ENCODE results near the gene ANAPC10. TPM values are rescaled to one million over a fixed set of nuclear protein-coding genes. Genes with fewer than 3 reads are reported as not detected.

ANAPC10 gene
- total RNA-seq, 1 experiment from 2014 or later = 27.2 TPM

GRCh38 chr4:145132511-145133098 lies 34.6 kb upstream of the ANAPC10 start:
- H3K9me3 ChIP-seq (ENCODE audit: control insufficient read depth in 1 of 2, insufficient read depth in 1 of 2, low read depth in 1 of 2, low read length in 2 of 2) = no peaks in the 10 kb centered on the region
- ChIA-PET CTCF (interaction anchor here (0.9 kb wide), 1 partner anchor 28 kb away, joined by 3 read pairs; no protein-coding TSS in a partner anchor), RAD21 (ENCODE audit: low non-redundant PET in 1 of 2, low total read pairs in 2 of 2, uncharacterized antibody in 2 of 2, unreplicated experiment in 2 of 2) (no interaction called here), POLR2A (no interaction called here)
- H4K20me1 ChIP-seq (ENCODE audit: insufficient read depth) = peaks cover 10% of the 10 kb centered on the region; the same call in 1 of the 2 replicates
- H3K79me2 ChIP-seq (ENCODE audit: insufficient read depth, low read length) = peaks cover 15% of the 10 kb centered on the region; the same call in 1 of the 2 replicates
- BruUV-seq (replicated peaks) = no TSS peak
- H2AFZ ChIP-seq (ENCODE audit: low read depth, low read length, poor library complexity, severe bottlenecking) = no peak overlapping the region
- no peak overlapping the region for H3K4me2 ChIP-seq (ENCODE audit: low read length)
- ATAC-seq (no peak; the same call in 1 of the 2 replicates), DNase-seq (ENCODE audit: low read depth, low spot score) (no peak)
- intact Hi-C loops (cut with micrococcal nuclease) = no loop called here
- H3K4me1 ChIP-seq (ENCODE audit: control insufficient read depth in 1 of 2, insufficient read depth in 2 of 2, low read length in 2 of 2) = no peaks in the 10 kb centered on the region
- no peaks in the 10 kb centered on the region for H3K27me3 ChIP-seq (ENCODE audit: insufficient read depth, low read length)
- TF ChIP-seq JUND (IDR thresholded peaks at IDR 0.05) (no peak), POLR2AphosphoS5 (IDR thresholded peaks at IDR 0.05; ENCODE audit: low read depth, low read length) (no peak), ZNF274 (IDR thresholded peaks at IDR 0.05; ENCODE audit: low read depth, low read length) (no peak), EZH2 (IDR thresholded peaks at IDR 0.05) (no peak), ZFX (IDR thresholded peaks at IDR 0.05) (no peak), SP1 (IDR thresholded peaks at IDR 0.05; ENCODE audit: low read depth) (no peak), TCF7L2 (IDR thresholded peaks at IDR 0.05; ENCODE audit: borderline replicate concordance, extremely low read depth, insufficient read depth, insufficient read length) (no peak), EGR1 (IDR thresholded peaks at IDR 0.05; ENCODE audit: low read depth) (no peak), ELF1 (IDR thresholded peaks at IDR 0.05; ENCODE audit: borderline replicate concordance, low read depth) (no peak), FOSL1 (IDR thresholded peaks at IDR 0.05; ENCODE audit: low read depth) (no peak), YY1 (IDR thresholded peaks at IDR 0.05; ENCODE audit: extremely low read depth, insufficient replicate concordance, low read depth, low read length) (no peak), ZBTB33 (IDR thresholded peaks at IDR 0.05; ENCODE audit: extremely low read depth, insufficient replicate concordance, low read length) (no peak), POLR2A (IDR thresholded peaks at IDR 0.05; ENCODE audit: borderline replicate concordance, extremely low read depth, insufficient read depth, insufficient read length) (no peak), REST (IDR thresholded peaks at IDR 0.05; ENCODE audit: low read depth) (no peak), CTCF (IDR thresholded peaks at IDR 0.05 in 2 of 3, conservative IDR thresholded peaks at IDR 0.05 in 1 of 3; ENCODE audit: borderline replicate concordance in 1 of 3, insufficient read depth in 1 of 3, low read depth in 2 of 3, low read length in 2 of 3) (no peak), CBX3 (IDR thresholded peaks at IDR 0.05; ENCODE audit: low read depth) (no peak), SIN3A (IDR thresholded peaks at IDR 0.05; ENCODE audit: low read depth) (no peak), EZH2phosphoT487 (IDR thresholded peaks at IDR 0.05; ENCODE audit: borderline replicate concordance) (no peak), ATF3 (IDR thresholded peaks at IDR 0.05) (no peak)
- no peak overlapping the region for H3K4me3 ChIP-seq (replicated peaks in 1 of 2; ENCODE audit: low read depth in 1 of 2, low read length in 2 of 2)
- no peaks in the 10 kb centered on the region for H3K9me2 ChIP-seq (ENCODE audit: insufficient read depth)
- H3K9ac ChIP-seq (ENCODE audit: low read length) = no peak overlapping the region
- peaks cover 13 to 37% of the 10 kb centered on the region in 2 experiments; a peak in 3 of 4 replicates for H3K36me3 ChIP-seq (ENCODE audit: control insufficient read depth in 1 of 2, insufficient read depth in 2 of 2, low read length in 2 of 2)
- no peak overlapping the region for H3K27ac ChIP-seq (ENCODE audit: low read depth, low read length)

Data from HCT116 (cell line).